ENCODE data around the gene ANO4.

ANO4 gene

GRCh38 chr12:100820314-100820713, 25.7 kb downstream of the ANO4 start:
- no peak for DNase-seq

- DNase-seq, result no peak
These were observed 29.4 kb downstream of the ANO4 start for GRCh38 chr12:100823963-100824362.

- no peak for DNase-seq
These were observed 29.9 kb downstream of the ANO4 start for GRCh38 chr12:100824476-100824875.

GRCh38 chr12:100826323-100826722, 31.7 kb downstream of the ANO4 start:
- DNase-seq, result peak in 1 of 2 donors; percentile 9

- no peak for DNase-seq
These were observed 33.4 kb downstream of the ANO4 start for GRCh38 chr12:100827901-100828520.

- DNase-seq, result no peak
These were observed 35.6 kb downstream of the ANO4 start for GRCh38 chr12:100830003-100830795.

- no peak for DNase-seq
These were observed 38.7 kb downstream of the ANO4 start for GRCh38 chr12:100833282-100833681.

- DNase-seq, result no peak
These were observed 46.2 kb downstream of the ANO4 start for GRCh38 chr12:100840748-100841147.

GRCh38 chr12:100842156-100842555, 47.6 kb downstream of the ANO4 start:
- no peak for DNase-seq

GRCh38 chr12:100843061-100843460, 48.5 kb downstream of the ANO4 start:
- no peak for DNase-seq

GRCh38 chr12:100845095-100845494, 50.5 kb downstream of the ANO4 start:
- DNase-seq, result no peak

GRCh38 chr12:100851637-100852036, 57.1 kb downstream of the ANO4 start:
- DNase-seq, result no peak

GRCh38 chr12:100857418-100857817, 62.8 kb downstream of the ANO4 start:
- no peak for DNase-seq

- no peak for DNase-seq
These were observed 63.4 kb downstream of the ANO4 start for GRCh38 chr12:100857971-100858370.

GRCh38 chr12:100858656-100859055, 64.1 kb downstream of the ANO4 start:
- no peak for DNase-seq

GRCh38 chr12:100859063-100859627, 64.6 kb downstream of the ANO4 start:
- no peak for DNase-seq

- DNase-seq, result no peak
These were observed 66.0 kb downstream of the ANO4 start for GRCh38 chr12:100860611-100861010.

- DNase-seq, result no peak
These were observed 68.1 kb downstream of the ANO4 start for GRCh38 chr12:100862676-100863075.

GRCh38 chr12:100864366-100864765, 69.8 kb downstream of the ANO4 start:
- no peak for DNase-seq

GRCh38 chr12:100867639-100868393, 73.2 kb downstream of the ANO4 start:
- no peak for DNase-seq

GRCh38 chr12:100868487-100868886, 73.9 kb downstream of the ANO4 start:
- no peak for DNase-seq

- no peak for DNase-seq
These were observed 76.7 kb downstream of the ANO4 start for GRCh38 chr12:100871195-100871734.

- no peak for DNase-seq
These were observed 80.6 kb downstream of the ANO4 start for GRCh38 chr12:100875156-100875555.
